ENCODE measurements around the gene KRT73. TPM values are rescaled to one million over a fixed set of nuclear protein-coding genes. Genes with fewer than 3 reads are reported as not detected.
A peak's percentile ranks its signal among the peaks of the same experiment; 100 is the strongest.

KRT73 gene
- total RNA-seq, 1 experiment from 2014 or later = not detected

- no peak for DNase-seq (ENCODE audit: low spot score)
Measured at GRCh38 chr12:52573306-52573705, 45.1 kb downstream of the KRT73 start.

DNA sequence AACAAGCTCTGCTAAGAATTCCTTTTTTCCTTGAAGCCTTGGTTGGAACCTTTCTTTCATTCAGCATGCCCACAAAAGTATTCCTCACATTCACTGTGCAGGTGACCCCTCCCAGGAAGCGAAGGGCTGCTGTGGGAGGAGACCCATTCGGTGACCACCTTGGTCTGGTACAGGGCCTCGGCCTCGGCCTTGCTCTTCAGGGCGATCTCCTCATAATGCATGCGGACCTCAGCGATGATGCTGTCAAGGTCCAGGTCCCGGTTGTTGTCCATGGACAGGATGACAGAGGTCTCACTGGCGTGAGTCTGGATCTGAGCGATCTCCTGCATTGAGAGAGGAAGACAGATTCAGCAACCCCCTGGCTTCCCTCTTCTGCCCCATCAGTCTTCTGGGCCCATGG lies 47.8 kb downstream of the KRT73 start:
- DNase-seq (ENCODE audit: low spot score) = no peak

- no peak for DNase-seq (ENCODE audit: low spot score)
Measured at GRCh38 chr12:52568111-52568510, 50.2 kb downstream of the KRT73 start.

GRCh38 chr12:52566847-52567291 lies 51.5 kb downstream of the KRT73 start:
- no peak for DNase-seq (ENCODE audit: low spot score)

- DNase-seq (ENCODE audit: low spot score) = no peak
Measured at GRCh38 chr12:52564582-52564981, 53.8 kb downstream of the KRT73 start.

GRCh38 chr12:52561880-52562449 lies 56.4 kb downstream of the KRT73 start:
- peak; percentile 53 for DNase-seq (ENCODE audit: low spot score)

DNA sequence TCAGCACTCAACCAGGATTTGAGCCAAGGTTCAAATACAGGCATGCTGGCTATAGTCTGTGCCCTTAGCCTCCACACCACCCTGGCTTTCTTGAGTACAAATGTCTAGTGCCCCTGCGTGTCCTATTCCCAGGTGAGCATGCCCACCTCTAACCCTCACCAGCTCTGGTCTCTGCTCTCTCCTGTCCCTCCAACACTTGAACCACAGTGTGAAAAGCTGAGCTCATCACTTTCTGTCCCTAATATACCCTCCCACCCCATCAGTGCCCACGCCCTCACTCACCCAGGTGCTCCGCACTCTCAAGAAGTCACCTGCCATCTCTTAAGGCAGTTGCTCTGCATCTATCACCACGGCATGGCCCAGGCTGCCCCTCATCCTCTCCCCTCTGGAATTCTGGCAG lies 58.4 kb downstream of the KRT73 start:
- no peak for DNase-seq (ENCODE audit: low spot score)

- DNase-seq (ENCODE audit: low spot score) = no peak
Measured at GRCh38 chr12:52558781-52559445, 59.4 kb downstream of the KRT73 start.

Other genes with a start within 250 kb of the KRT73 start
- not detected in 2 replicates for gene KRT84, start 232.9 kb downstream of the KRT73 start, total RNA-seq (2014; rRNA removed; shearing (Covaris generic))
- not detected in 2 replicates for gene KRT82, start 212.2 kb downstream of the KRT73 start, total RNA-seq (2014; rRNA removed; shearing (Covaris generic))
- 0.08 TPM in 2 replicates for gene KRT75, start 184.2 kb downstream of the KRT73 start, total RNA-seq (2014; rRNA removed; shearing (Covaris generic))
- gene KRT6B, start 166.4 kb downstream of the KRT73 start, total RNA-seq (2014; rRNA removed; shearing (Covaris generic)) = 0.23 TPM in 1 of 2 replicates, not detected in the other
- gene KRT6C, start 144.8 kb downstream of the KRT73 start, total RNA-seq (2014; rRNA removed; shearing (Covaris generic)) = not detected in 2 replicates
- gene KRT6A, start 125.3 kb downstream of the KRT73 start, total RNA-seq (2014; rRNA removed; shearing (Covaris generic)) = not detected in 2 replicates
- gene KRT5, start 98.2 kb downstream of the KRT73 start, total RNA-seq (2014; rRNA removed; shearing (Covaris generic)) = not detected in 2 replicates
- gene KRT71, start 65.4 kb downstream of the KRT73 start, total RNA-seq (2014; rRNA removed; shearing (Covaris generic)) = not detected in 2 replicates
- not detected in 2 replicates for gene KRT74, start 44.7 kb downstream of the KRT73 start, total RNA-seq (2014; rRNA removed; shearing (Covaris generic))
- not detected in 2 replicates for gene KRT72, start 17.1 kb downstream of the KRT73 start, total RNA-seq (2014; rRNA removed; shearing (Covaris generic))
- not detected in 2 replicates for gene KRT2, start 33.7 kb upstream of the KRT73 start, total RNA-seq (2014; rRNA removed; shearing (Covaris generic))
- not detected in 2 replicates for gene KRT1, start 61.8 kb upstream of the KRT73 start, total RNA-seq (2014; rRNA removed; shearing (Covaris generic))
- not detected in 2 replicates for gene KRT77, start 85.0 kb upstream of the KRT73 start, total RNA-seq (2014; rRNA removed; shearing (Covaris generic))
- gene KRT76, start 158.8 kb upstream of the KRT73 start, total RNA-seq (2014; rRNA removed; shearing (Covaris generic)) = not detected in 2 replicates
- not detected in 2 replicates for gene KRT3, start 177.6 kb upstream of the KRT73 start, total RNA-seq (2014; rRNA removed; shearing (Covaris generic))
- gene KRT4, start 195.6 kb upstream of the KRT73 start, total RNA-seq (2014; rRNA removed; shearing (Covaris generic)) = 0.47 TPM in 1 of 2 replicates, not detected in the other
- not detected in 2 replicates for gene KRT79, start 215.8 kb upstream of the KRT73 start, total RNA-seq (2014; rRNA removed; shearing (Covaris generic))
- gene KRT78, start 230.4 kb upstream of the KRT73 start, total RNA-seq (2014; rRNA removed; shearing (Covaris generic)) = not detected in 2 replicates